Kidney (tissue), 14 donors: ENCODE measurements around the gene STAB2. TPM values are rescaled to one million over a fixed set of nuclear protein-coding genes. Genes with fewer than 3 reads are reported as not detected.

ENCODE experiments used
- DNase-seq, 5 donors: peaks; one replicate each; pipeline ENCODE4 v3.0.0-alpha.2; 2013 to 2020
- FAIRE-seq: peaks from 2 replicates; lab custom pipeline; 2012; peaks lifted over from hg19 to GRCh38; lab: Jason Lieb, UNC
- H3K27ac ChIP-seq, 2 donors: one replicate each; pipeline ENCODE4 v1.7.0; 2013; ENCODE audit warnings: low read depth in 2 of 2, low read length in 2 of 2, inconsistent platforms in 1 of 2
- H3K27me3 ChIP-seq: one replicate; pipeline ENCODE4 v1.7.1; 2013; ENCODE audit warnings: low read length, inconsistent platforms; ENCODE audit not compliant: control insufficient read depth, insufficient read depth
- H3K36me3 ChIP-seq, 3 donors: one replicate each; pipeline versions ENCODE4 v1.7.0 to v1.7.1; 2013; ENCODE audit warnings: low read length in 3 of 3, control low read depth in 1 of 3, inconsistent platforms in 1 of 3; ENCODE audit not compliant: insufficient read depth in 3 of 3, control insufficient read depth in 2 of 3
- H3K4me1 ChIP-seq, 3 donors: one replicate each; pipeline versions ENCODE4 v1.7.0 to v1.7.1; 2013; ENCODE audit warnings: low read length in 3 of 3, inconsistent platforms in 1 of 3, low read depth in 1 of 3; ENCODE audit not compliant: control insufficient read depth in 2 of 3, insufficient read depth in 2 of 3
- H3K4me3 ChIP-seq, 3 donors: one replicate each; pipeline versions ENCODE4 v1.7.0 to v1.8.1; 2013; ENCODE audit warnings: low read length in 3 of 3, control low read depth in 1 of 3, inconsistent platforms in 1 of 3
- H3K9ac ChIP-seq, 3 donors: one replicate each; pipeline versions ENCODE4 v1.7.0 to v1.7.1; 2013; ENCODE audit warnings: low read length in 3 of 3, control low read depth in 1 of 3, inconsistent platforms in 1 of 3
- H3K9me3 ChIP-seq, 3 donors: one replicate each; pipeline versions ENCODE4 v1.7.0 to v1.7.1; 2013; ENCODE audit warnings: low read length in 3 of 3, control low read depth in 1 of 3, inconsistent platforms in 1 of 3; ENCODE audit not compliant: control insufficient read depth in 2 of 3, insufficient read depth in 1 of 3
- CTCF ChIP-seq: IDR thresholded peaks from 3 replicates; pipeline ENCODE4 v1.5.1; 2012; ENCODE audit warnings: mild to moderate bottlenecking, moderate library complexity, borderline replicate concordance; ENCODE audit not compliant: insufficient read depth; ENCODE audit errors: extremely low read depth
- intact Hi-C: fragments of 100-400 bp; cut with DNase I; formaldehyde crosslinking; loops from one replicate; pipeline ENCODE4 v1.11.1; 2022
- polyA plus RNA-seq: library from polyadenylated mRNA; stranded (reverse); fragments of 350-450 nt; fragmentation: Illumina TruSeq; extraction: RNeasy Lipid Tissue Mini Kit (QIAGEN cat#74804); gene quantifications from one replicate; pipeline ENCODE4 v1.2.3, GENCODE V29; 2014; ENCODE audit warnings: low read depth, low replicate concordance; ENCODE audit not compliant: insufficient read depth
- total RNA-seq: library from RNA; stranded (reverse); fragmentation: NEBNext Ultra II Directional; extraction: Animal tissue kit (Norgen Biotek cat#: 25700); gene quantifications from one replicate; pipeline ENCODE4 v1.2.1, GENCODE V29; 2021
- donor health status: control.
- donor health status: control.
- donor health status: control.
- donor health status: control.
- donor health status: control.
- donor health status: DM: yes; HTN: yes; CAD: no.
- donor health status: Normal renal cell carcinoma (clear cell type).

The STAB2 gene
- total and polyA plus RNA-seq, 2 donors from 2014 or later: 0.16 TPM; not detected in 1

DNA sequence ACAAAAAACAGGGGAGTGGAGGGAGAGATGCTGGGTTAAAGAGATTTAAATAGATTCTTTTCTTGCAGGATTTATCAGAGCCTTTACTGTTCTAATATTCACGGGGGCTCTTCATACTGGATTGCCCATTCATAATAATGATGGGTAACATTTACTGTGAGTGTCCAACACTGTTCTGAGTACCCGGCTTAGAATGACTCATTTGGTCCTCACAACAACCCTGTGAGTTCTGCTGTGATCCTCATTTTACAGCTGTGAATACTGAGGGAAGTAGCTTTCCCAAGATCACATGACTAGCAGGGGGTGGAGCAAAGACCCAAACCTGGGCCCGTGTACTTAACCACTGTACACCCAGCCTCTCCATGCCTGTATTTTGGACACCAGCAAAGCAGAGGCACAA, 140.6 kb downstream of the STAB2 start:
- H3K9me3 ChIP-seq: peaks cover 0 to 7% (median 0%) of the 10 kb centered on the region in 3 donors
- H3K36me3 ChIP-seq: no peaks in the 10 kb centered on the region
- FAIRE-seq: no peak
- no peak overlapping the region for H3K9ac ChIP-seq
- no peak for DNase-seq
- intact Hi-C loops: no loop called here
- H3K27ac ChIP-seq: no peak overlapping the region
- no peaks in the 10 kb centered on the region for H3K27me3 ChIP-seq
- no peak overlapping the region for H3K4me3 ChIP-seq
- TF ChIP-seq CTCF: no peak
- no peaks in the 10 kb centered on the region for H3K4me1 ChIP-seq

GRCh38 chr12:103728323-103728722, 141.2 kb downstream of the STAB2 start:
- DNase-seq (no peak), FAIRE-seq (no peak)
- Histone ChIP-seq H3K9ac (no peak overlapping the region), H3K4me1 (no peaks in the 10 kb centered on the region), H3K36me3 (no peaks in the 10 kb centered on the region), H3K9me3 (peaks cover 0 to 7% (median 0%) of the 10 kb centered on the region in 3 donors), H3K27ac (no peak overlapping the region), H3K4me3 (no peak overlapping the region), H3K27me3 (no peaks in the 10 kb centered on the region)
- intact Hi-C loops: no loop called here
- TF ChIP-seq CTCF: no peak

- TF ChIP-seq CTCF: no peak
- H3K4me1 ChIP-seq: no peaks in the 10 kb centered on the region
- FAIRE-seq: no peak
Observed at GRCh38 chr12:103729499-103729898, 142.4 kb downstream of the STAB2 start.

DNA sequence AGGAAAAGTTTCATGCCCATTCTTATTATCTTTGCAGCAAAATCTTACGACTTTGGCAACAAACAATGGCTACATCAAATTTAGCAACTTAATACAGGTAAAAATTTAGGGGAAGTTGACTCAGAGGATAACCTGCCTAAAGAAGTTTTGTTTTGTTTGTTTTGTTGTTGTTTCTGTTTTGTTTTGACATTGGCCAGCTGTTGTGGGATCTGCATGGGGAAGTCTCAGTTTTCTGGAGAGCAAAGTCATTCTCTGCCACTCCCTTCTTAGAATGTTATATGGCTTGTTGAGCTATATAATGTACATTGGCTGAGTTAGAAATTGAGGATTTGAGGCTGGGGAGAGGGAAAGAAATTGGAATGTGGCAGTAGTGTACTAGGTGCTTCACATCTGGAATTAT, 144.5 kb downstream of the STAB2 start:
- TF ChIP-seq CTCF: no peak
- intact Hi-C loops: no loop called here
- Histone ChIP-seq H3K4me1 (no peaks in the 10 kb centered on the region), H3K4me3 (no peak overlapping the region), H3K9ac (no peak overlapping the region), H3K9me3 (peaks cover 0 to 7% (median 0%) of the 10 kb centered on the region in 3 donors), H3K36me3 (no peaks in the 10 kb centered on the region), H3K27me3 (no peaks in the 10 kb centered on the region), H3K27ac (no peak overlapping the region)
- DNase-seq (no peak), FAIRE-seq (no peak)

More at GRCh38 chr12:103729499-103729898, 142.4 kb downstream of the STAB2 start:
- H3K4me3 ChIP-seq: no peak overlapping the region
- intact Hi-C loops: no loop called here
- peaks cover 0 to 7% (median 0%) of the 10 kb centered on the region in 3 donors for H3K9me3 ChIP-seq
- H3K27me3 ChIP-seq: no peaks in the 10 kb centered on the region
- no peak overlapping the region for H3K9ac ChIP-seq
- no peaks in the 10 kb centered on the region for H3K36me3 ChIP-seq
- H3K27ac ChIP-seq: no peak overlapping the region
- DNase-seq: no peak
